Right ventricle myocardium superior (tissue), 1 donor: ENCODE results near the gene PGF. TPM values are rescaled to one million over a fixed set of nuclear protein-coding genes. Genes with fewer than 3 reads are reported as not detected.

Source experiments
- ATAC-seq: fragments of 200-7000 bp; cut with Tn5 transposase; one replicate; pipeline ENCODE4 v1.9.1; 2020; ENCODE audit warnings: mild to moderate bottlenecking; ENCODE audit not compliant: poor library complexity
- DNase-seq: peaks from one replicate; pipeline ENCODE4 v3.0.0-alpha.2; 2020
- intact Hi-C: fragments of 100-400 bp; cut with DNase I; formaldehyde crosslinking; loops from one replicate; pipeline ENCODE4 v1.11.2; 2022
- total RNA-seq: library from RNA; stranded (reverse); fragmentation: NEBNext Ultra II Directional; extraction: Animal tissue kit (Norgen Biotek cat#: 25700); gene quantifications from one replicate; pipeline ENCODE4 v1.2.1, GENCODE V29; 2021
- donor health status: DM: no; HTN: yes; CAD: no; lungs with severe emphysema.

PGF gene
- total RNA-seq, 1 donor from 2014 or later = 5.1 TPM

DNA sequence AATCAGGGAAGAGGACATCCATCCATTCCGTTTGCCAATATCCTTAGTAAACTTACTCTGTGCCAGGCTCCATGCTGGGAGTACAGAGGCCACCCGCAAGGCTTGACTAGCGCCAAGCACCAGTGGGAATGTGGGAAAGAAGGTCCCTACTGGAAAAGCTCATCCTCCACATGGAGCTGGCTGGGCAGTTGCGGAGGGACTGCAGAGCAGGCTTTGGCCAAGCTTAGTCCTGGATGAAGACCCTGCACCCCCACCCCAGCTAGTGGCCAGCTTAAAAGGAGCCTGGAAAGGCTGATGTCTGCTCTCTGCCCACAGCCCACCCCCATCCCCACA is 25.0 kb upstream of the PGF start:
- no peak for ATAC-seq
- intact Hi-C loops = no loop called here

GRCh38 chr14:74979442-74980397 is 24.3 kb upstream of the PGF start:
- DNase-seq = peak; percentile 69

More for the DNA sequence above, 25.0 kb upstream of the PGF start:
- DNase-seq = no peak

GRCh38 chr14:74979029-74979428 is 23.6 kb upstream of the PGF start:
- ATAC-seq = no peak
- DNase-seq = no peak
- intact Hi-C loops = no loop called here

More at GRCh38 chr14:74979442-74980397, 24.3 kb upstream of the PGF start:
- ATAC-seq = peak; percentile 5
- intact Hi-C loops = no loop called here

DNA sequence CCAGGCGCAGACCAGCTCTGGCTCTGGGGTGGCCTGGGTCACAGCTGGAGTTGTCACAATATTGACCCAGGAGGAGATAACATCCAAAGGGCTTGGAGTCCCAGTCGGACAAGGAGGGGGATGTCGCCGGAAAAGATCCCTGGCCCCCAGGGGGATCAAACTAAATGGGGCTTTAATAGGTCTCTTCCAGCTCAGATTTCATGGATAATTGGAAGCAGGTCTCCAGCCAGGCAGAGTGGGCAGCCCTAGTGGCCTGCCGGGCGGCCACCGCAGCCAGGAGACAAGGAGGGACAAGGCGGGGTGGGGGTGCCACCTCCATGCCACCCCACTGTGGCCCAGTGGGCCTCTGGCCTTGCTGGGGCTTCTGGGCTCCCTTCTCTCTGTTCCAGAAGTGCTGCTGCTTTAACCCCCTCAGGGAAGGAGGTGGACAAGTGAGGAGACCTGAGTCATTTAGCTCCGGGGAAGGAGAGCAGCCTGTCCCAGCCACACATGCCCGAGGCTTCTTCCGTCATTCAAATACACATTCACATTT is 23.1 kb upstream of the PGF start:
- DNase-seq = no peak
- intact Hi-C loops = no loop called here
- ATAC-seq = no peak

DNA sequence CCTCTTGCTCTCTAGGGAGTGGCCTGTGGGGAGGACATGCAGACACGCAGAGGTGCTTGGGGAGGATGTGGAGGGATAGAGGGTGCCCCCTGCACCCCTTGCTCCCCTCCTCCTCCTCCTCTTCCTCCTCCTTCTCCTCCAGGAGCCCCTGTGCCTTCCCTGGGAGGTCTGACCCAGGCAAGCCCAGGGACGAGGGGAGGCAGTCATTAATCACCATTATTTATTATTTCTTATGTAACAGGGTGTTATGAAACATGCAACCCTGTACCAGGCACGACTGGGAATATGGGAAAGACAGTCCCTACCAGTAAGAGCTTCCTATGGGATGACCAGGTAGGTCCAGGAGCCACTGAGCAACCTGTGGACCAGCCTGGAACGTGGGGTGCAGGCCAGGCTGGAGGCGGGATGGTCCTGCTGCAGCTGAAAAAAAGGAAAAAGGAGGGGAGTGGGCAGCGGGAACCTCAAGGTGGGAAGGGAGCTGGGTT is 22.5 kb upstream of the PGF start:
- intact Hi-C loops = no loop called here
- DNase-seq (no peak), ATAC-seq (no peak)

GRCh38 chr14:74977164-74977900 is 21.9 kb upstream of the PGF start:
- intact Hi-C loops = no loop called here
- no peak for ATAC-seq
- no peak for DNase-seq

GRCh38 chr14:74976264-74977113 is 21.1 kb upstream of the PGF start:
- DNase-seq = no peak
- ATAC-seq = no peak
- intact Hi-C loops = no loop called here

DNA sequence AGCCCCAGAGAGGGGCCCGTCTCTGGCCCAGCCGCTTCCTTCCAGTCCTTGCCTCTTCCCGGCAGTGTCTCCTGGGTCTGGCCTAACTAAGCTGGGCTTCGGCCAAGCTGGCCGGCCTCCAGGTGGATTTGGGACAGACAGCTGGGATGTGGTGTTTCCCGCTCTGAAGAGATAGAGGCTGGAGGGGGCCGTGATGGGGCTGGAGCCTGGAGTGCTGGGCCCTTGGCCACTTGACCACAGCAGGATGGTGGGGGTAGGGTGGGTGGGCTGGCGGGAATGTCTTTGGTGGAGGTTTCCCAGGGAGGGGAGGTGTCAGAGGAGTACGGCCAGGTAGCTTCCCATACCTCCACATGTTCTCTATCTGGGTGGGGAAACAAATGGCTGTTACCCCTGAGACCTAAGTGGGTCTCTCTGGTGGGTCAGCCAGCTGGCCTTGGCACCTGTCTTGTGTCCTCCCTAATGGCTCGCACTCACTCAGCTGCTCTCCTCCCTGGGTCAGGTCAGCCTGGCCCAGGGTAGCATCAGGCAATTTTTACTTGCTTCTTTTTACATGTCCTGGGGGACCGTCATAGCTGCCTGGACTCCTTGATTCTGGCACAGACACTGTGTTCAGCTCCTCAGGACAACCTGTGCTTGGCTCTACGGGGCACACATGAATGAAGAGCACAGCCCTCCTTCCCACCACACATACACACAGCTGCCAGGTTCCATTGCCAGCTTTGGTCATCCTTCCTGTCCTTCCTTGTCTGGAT is 19.8 kb upstream of the PGF start:
- DNase-seq (peak; percentile 97), ATAC-seq (peak; percentile 86)
- intact Hi-C loops = no loop called here

GRCh38 chr14:74974364-74975058 is 19.1 kb upstream of the PGF start:
- peak; percentile 70 for ATAC-seq
- intact Hi-C loops = no loop called here
- DNase-seq = peak; percentile 80

DNA sequence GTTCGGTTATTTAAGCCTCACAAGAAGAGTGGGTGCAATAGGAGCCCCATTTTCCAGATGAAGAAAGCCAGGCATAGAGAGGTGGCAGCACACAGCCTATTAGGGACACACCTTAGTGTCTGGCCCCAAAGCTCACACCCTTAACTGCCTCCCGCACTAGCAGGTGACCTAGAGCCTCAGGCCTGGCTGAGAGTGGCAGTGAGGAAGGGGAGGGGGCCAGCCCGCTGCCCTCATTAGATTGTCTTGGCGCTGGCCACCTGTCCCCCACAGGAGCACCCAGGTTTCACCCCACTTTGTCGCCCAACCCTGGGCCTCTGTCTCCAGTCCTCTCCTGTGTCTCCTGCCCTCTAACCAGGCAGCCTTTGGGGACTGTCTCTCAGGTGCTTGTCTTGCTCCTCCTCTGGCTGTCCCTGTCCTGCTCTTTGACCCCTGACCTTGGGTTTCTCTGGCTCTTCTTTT is 18.5 kb upstream of the PGF start:
- ATAC-seq (no peak), DNase-seq (no peak)
- intact Hi-C loops = no loop called here

DNA sequence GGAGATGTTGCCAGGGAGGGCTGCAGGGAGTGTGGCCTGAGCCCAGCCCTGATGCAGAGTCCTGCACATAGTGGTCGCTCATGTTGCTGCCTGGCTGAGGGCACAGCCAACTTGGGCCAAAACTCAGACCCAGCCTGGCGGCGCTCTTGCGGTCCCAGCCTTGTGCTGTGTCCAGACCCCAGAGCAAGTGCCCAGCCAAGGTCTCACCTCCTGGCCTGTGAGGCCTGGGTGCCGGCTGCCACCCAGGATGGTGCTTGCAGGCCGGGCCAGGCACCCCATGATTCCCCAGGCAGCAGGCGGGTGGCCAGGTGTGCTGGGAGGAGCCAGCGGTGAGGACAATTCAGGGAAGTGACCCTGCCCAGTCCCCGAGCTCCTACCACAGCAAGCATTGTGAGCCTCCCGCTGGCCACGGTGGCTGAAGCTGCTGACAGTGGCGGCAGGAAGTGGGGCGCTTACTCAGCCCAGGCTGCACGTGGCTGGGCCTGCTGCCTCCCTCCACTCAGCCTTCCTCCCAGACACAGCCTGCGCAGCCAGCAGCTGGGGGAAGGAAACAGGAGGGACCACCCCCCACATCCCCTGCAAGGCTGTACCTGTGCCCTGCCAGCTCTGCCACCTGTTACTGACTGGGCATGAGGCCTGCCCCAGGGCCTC is 17.7 kb upstream of the PGF start:
- DNase-seq = peak; percentile 86
- intact Hi-C loops = no loop called here
- ATAC-seq = peak; percentile 58

GRCh38 chr14:74968811-74969210 is 13.4 kb upstream of the PGF start:
- no peak for DNase-seq
- ATAC-seq = no peak
- intact Hi-C loops = no loop called here

- no peak for DNase-seq
- ATAC-seq = no peak
- intact Hi-C loops = no loop called here
Observed at GRCh38 chr14:74965486-74966153, 10.2 kb upstream of the PGF start.

DNA sequence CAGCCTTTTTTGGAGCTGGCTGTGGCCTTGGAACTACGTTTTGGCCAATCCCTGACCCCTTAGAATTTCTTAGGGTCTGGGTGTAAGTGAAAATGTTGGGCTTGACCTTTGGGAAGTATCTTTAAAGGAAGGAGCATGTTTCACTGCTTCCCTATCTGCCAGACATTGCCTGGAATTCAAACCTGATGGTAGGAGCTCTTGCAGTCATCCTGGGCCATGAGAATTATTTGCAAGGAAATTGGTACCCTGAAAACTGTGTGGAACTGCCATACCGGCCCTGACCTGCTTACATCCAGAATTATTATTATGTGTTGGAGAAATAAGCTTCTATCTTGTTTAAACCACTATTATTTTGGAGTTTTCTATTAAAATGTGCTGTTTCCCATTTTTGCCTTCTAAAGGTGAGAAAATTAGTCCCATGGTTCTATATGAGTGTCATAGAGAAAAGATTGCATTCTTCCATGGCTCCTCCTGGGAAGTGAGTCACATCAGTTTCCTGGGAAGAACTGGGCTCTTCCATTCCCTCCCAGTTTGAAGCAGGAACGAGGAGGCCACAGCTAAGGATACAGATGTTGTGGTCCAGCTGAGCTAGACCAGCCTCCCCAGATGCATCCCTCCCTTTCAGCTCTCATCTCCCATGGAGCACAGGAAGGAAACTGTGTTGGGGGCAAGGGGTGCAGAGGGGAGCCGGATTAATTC is 9.5 kb upstream of the PGF start:
- intact Hi-C loops = no loop called here
- DNase-seq (no peak), ATAC-seq (no peak)

DNA sequence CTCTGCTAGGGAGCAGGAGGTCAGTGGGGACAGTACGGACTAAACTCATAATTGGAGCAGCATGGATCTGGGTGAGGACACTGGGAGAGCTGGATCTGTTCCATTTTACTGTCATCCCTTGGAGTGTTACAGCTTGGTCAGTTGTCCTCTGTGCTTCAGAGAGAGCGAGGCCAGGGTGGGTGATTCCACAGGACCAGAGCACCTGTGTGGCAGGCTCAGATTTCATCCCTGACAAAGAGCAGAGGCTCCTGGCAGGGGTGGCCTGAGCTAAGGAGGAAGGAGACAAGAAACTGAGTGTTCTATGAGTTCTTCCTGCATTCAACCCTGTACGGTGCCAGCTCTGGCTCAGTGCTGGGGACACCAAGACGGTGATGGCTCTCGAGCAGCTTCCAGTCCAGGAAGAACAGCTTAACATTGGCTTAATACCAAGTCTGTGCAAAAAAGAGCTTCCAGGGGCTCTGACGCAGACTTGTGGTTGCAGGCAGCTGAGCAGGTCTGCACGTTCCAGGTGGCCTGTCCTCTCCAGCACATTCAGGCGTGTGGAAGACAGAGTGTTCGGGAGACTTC is 8.4 kb upstream of the PGF start:
- no peak for DNase-seq
- intact Hi-C loops = no loop called here
- ATAC-seq = peak; percentile 82
